K562 (cell line): ENCODE measurements around the gene RNF145. TPM values are rescaled to one million over a fixed set of nuclear protein-coding genes. Genes with fewer than 3 reads are reported as not detected.
A peak's percentile ranks its signal among the peaks of the same experiment; 100 is the strongest.

Source experiments
- ATAC-seq: fragments of 200-7000 bp; cut with Tn5 transposase; 3 replicates; pipeline ENCODE4 v1.9.1; 2020; ENCODE audit warnings: moderate library complexity
- BruUV-seq: library from RNA; stranded (reverse); fragments of 400-500 nt; replicated peaks from 2 replicates; lab custom pipeline; 2021; lab: Mats Ljungman, UMichigan
- CTCF ChIA-PET: fragments of 300-600 bp; formaldehyde crosslinking; extraction: SDS; loops from one replicate; lab custom pipeline; 2021; ENCODE audit warnings: low intra/inter-chr PET ratio; lab: Yijun Ruan, JAX
- POLR2A ChIA-PET: fragments of 300-600, 350-650 bp; sonication (Branson Sonifier 250); formaldehyde crosslinking; extraction: SDS; loops from one replicate; lab custom pipeline; 2021; ENCODE audit warnings: antibody characterized with exemption, inconsistent platforms; lab: Yijun Ruan, JAX
- DNase-seq, 4 experiments: peaks; one replicate each; pipeline versions ENCODE4 v3.0.0 to v3.0.0-alpha.2; 2011 to 2018; ENCODE audit warnings: low spot score in 3 of 4, mixed read lengths in 3 of 4; ENCODE audit errors: extremely low read depth in 1 of 4
- FAIRE-seq: peaks from 2 replicates; lab custom pipeline; 2011; peaks lifted over from hg19 to GRCh38; lab: Jason Lieb, UNC
- H2AFZ ChIP-seq: 2 replicates; pipeline ENCODE4 v1.6.0; 2011; ENCODE audit warnings: low read depth, low read length, control low read depth, inconsistent platforms
- H3K27ac ChIP-seq: fragments of 200-600 bp; 3 replicates; pipeline ENCODE4 v1.8.0; 2011; ENCODE audit warnings: low read depth, mild to moderate bottlenecking, control low read depth, inconsistent platforms, low read length, moderate library complexity, mixed read lengths; ENCODE audit errors: extremely low read depth
- H3K27me3 ChIP-seq, 2 experiments: fragments of 300-600 bp in 1 of 2; 2 replicates in 1 of 2; 3 replicates in 1 of 2; pipeline versions ENCODE4 v1.6.0 to v1.8.0; 2011; ENCODE audit warnings: inconsistent platforms in 2 of 2, low read length in 2 of 2, mild to moderate bottlenecking in 1 of 2, mixed read lengths in 1 of 2, moderate library complexity in 1 of 2; ENCODE audit not compliant: control insufficient read depth in 2 of 2, insufficient read depth in 2 of 2
- H3K36me3 ChIP-seq: fragments of 300-600 bp; 3 replicates; pipeline ENCODE4 v1.8.0; 2011; ENCODE audit warnings: mild to moderate bottlenecking, low read length, inconsistent platforms; ENCODE audit not compliant: control insufficient read depth, insufficient read depth
- H3K4me1 ChIP-seq, 2 experiments: fragments of 200-600 bp in 1 of 2; replicated peaks in 1 of 2; 2 replicates in 1 of 2; 3 replicates in 1 of 2; pipeline versions ENCODE4 v1.5.1 to v1.8.0; 2011; ENCODE audit warnings: inconsistent platforms in 2 of 2, low read length in 2 of 2, mild to moderate bottlenecking in 1 of 2, mixed read lengths in 1 of 2, moderate library complexity in 1 of 2; ENCODE audit not compliant: control insufficient read depth in 2 of 2, insufficient read depth in 2 of 2
- H3K4me2 ChIP-seq: 2 replicates; pipeline ENCODE4 v1.6.1; 2011; ENCODE audit warnings: low read length, control low read depth, inconsistent platforms, mixed read lengths; ENCODE audit not compliant: insufficient read depth
- H3K4me3 ChIP-seq: fragments of 200-600 bp; sonication (generic), shearing (Covaris generic); 2 replicates; pipeline ENCODE4 v1.5.1; 2016; ENCODE audit warnings: control low read depth, inconsistent platforms
- H3K79me2 ChIP-seq: fragments of 200-600 bp; 3 replicates; pipeline ENCODE4 v1.8.0; 2011; ENCODE audit warnings: low read length, inconsistent platforms; ENCODE audit not compliant: control insufficient read depth, insufficient read depth
- H3K9ac ChIP-seq, 2 experiments: 2 replicates each; pipeline versions ENCODE4 v1.6.0 to v1.6.1; 2011; ENCODE audit warnings: low read depth in 2 of 2, low read length in 2 of 2, control low read depth in 1 of 2, inconsistent platforms in 1 of 2, mild to moderate bottlenecking in 1 of 2, mixed read lengths in 1 of 2; ENCODE audit not compliant: insufficient read depth in 1 of 2
- H3K9me1 ChIP-seq: one replicate; pipeline ENCODE4 v1.6.0; 2011; ENCODE audit warnings: inconsistent platforms, mild to moderate bottlenecking, low read length, moderate library complexity; ENCODE audit not compliant: control insufficient read depth, insufficient read depth
- H3K9me3 ChIP-seq: replicated peaks from 2 replicates; pipeline ENCODE4 v1.5.1; 2011; ENCODE audit warnings: low read depth, low read length, inconsistent platforms; ENCODE audit not compliant: control insufficient read depth, insufficient read depth
- H4K20me1 ChIP-seq: replicated peaks from 2 replicates; pipeline ENCODE4 v1.6.1; 2011; ENCODE audit warnings: low read length, inconsistent platforms, mixed read lengths; ENCODE audit not compliant: control insufficient read depth, insufficient read depth
- BCL6 ChIP-seq: fragments of 250-450 bp; sonication (Bioruptor Pico); IDR thresholded peaks from 2 replicates; pipeline ENCODE4 v1.4.0; 2020
- HNRNPLL ChIP-seq: fragments of 200-400 bp; formaldehyde crosslinking; IDR thresholded peaks from 2 replicates; pipeline ENCODE4 v1.6.1; 2017; ENCODE audit warnings: low read length, low read depth, mild to moderate bottlenecking; ENCODE audit not compliant: poor library complexity, severe bottlenecking
- MTA3 ChIP-seq: fragments of 450-650 bp; formaldehyde crosslinking; IDR thresholded peaks from 2 replicates; pipeline ENCODE4 v1.6.1; 2017; ENCODE audit warnings: mild to moderate bottlenecking, borderline replicate concordance
- RBM39 ChIP-seq: fragments of 200-400 bp; formaldehyde crosslinking; optimal IDR thresholded peaks from 2 replicates; pipeline ENCODE3; 2018; ENCODE audit warnings: low read depth, low read length
- WGBS: fragments of 100-300 bp; shearing (Covaris generic); methylation state at CpG from one replicate; pipeline ENCODE4 v1.1.6; 2016; ENCODE audit warnings: low coverage, mixed read lengths; ENCODE audit not compliant: insufficient coverage; ENCODE audit errors: missing lambda C conversion rate; 5-methylcytosine and 5-hydroxymethylcytosine counted together
- in situ Hi-C: fragments of 300-500 bp; cut with MboI; formaldehyde crosslinking; loops from 4 replicates; pipeline ENCODE4 v1.15.0; 2018; ENCODE audit warnings: inconsistent platforms, mixed read lengths
- intact Hi-C: fragments of 100-400 bp; cut with micrococcal nuclease; formaldehyde crosslinking; loops from 2 replicates; pipeline ENCODE4 v1.14.2; 2022
- polyA plus RNA-seq, 8 experiments: library from polyadenylated mRNA; depleted of rRNA in 4 of 8; stranded (reverse) in 5 of 8; unstranded in 3 of 8; fragments of >200 nt; fragmentation: Nextera tagmentation in 2 of 8; fragmentation: Illumina TruSeq in 1 of 8; extraction: Ambion mirVana in 2 of 8; extraction: Trizol in 1 of 8; gene quantifications; 2 replicates each; pipeline versions ENCODE4 v1.2.1 to v1.2.3, GENCODE V29; 2011 to 2014; ENCODE audit warnings: inconsistent platforms in 1 of 8, missing spikeins in 1 of 8
- total RNA-seq, 7 experiments: library from RNA; depleted of rRNA in 6 of 7; stranded (reverse); fragments of >200 nt in 6 of 7; fragmentation: Illumina TruSeq in 2 of 7; extraction: Trizol in 2 of 7; gene quantifications; 2 replicates each; pipeline versions ENCODE4 v1.2.1 to v1.2.3, GENCODE V29; 2011 to 2021; ENCODE audit warnings: low replicate concordance in 1 of 7
- TF ChIP-seq, protein P1 (sequence below): fragments of 450-650 bp; IDR thresholded peaks from 2 replicates; pipeline ENCODE4 v1.6.1; 2016
- TF ChIP-seq, protein P2 (sequence below), 2 experiments: IDR thresholded peaks in 1 of 2; conservative IDR thresholded peaks in 1 of 2; 2 replicates each; pipeline ENCODE4 v1.6.1; 2016; ENCODE audit warnings: low read depth in 2 of 2, mild to moderate bottlenecking in 1 of 2, missing compliant biosample characterization in 1 of 2, missing genetic modification characterization in 1 of 2, moderate library complexity in 1 of 2
- TF ChIP-seq, protein P3 (sequence below): fragments of 150-350 bp; conservative IDR thresholded peaks from 2 replicates; pipeline ENCODE4 v1.6.1; 2014; ENCODE audit warnings: low read length
- TF ChIP-seq, protein P4 (sequence below), 2 experiments: fragments of 450-650 bp; IDR thresholded peaks; 2 replicates each; pipeline ENCODE4 v1.6.1; 2016
- TF ChIP-seq, protein P5 (sequence below): conservative IDR thresholded peaks from 2 replicates; pipeline ENCODE4 v1.6.1; 2011; ENCODE audit warnings: low read depth, mild to moderate bottlenecking, low read length; ENCODE audit not compliant: control insufficient read depth

RNF145 gene
- total and polyA plus RNA-seq, 9 of the 15 experiments (the other 6 are each of a cell fraction or from before 2014, with no cell fraction given), result 13.6 to 40.7 (median 25.4) TPM

DNA sequence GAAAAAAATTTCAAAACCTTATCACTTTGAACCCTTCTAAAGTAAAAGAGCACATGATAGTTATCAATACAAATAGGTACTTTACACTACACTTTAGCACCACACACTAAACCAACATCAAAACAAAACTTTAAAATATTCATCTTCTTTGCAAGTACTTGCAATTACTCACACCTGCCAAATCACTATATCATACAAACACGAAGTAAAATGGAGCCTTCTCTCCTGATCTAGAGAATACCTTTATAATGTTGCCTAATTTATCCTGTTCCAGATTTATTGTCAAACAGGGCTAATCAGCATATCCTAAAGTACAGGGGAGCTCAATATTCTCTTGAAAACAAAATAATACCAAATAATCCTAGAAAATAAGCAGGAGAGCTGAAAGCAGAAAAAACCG is 3.0 kb downstream of the RNF145 start:
- Histone ChIP-seq H3K36me3 (peaks cover 19% of the 10 kb centered on the region; the same call in 2 of the 3 replicates), H3K9me3 (no peaks in the 10 kb centered on the region), H3K79me2 (peaks cover 94% of the 10 kb centered on the region), H3K9ac (peak overlapping the region in 1 of 2 experiments; percentile 80; a peak in 2 of 4 replicates), H3K4me2 (peak overlapping the region; percentile 57), H2AFZ (no peak overlapping the region), H3K9me1 (no peaks in the 10 kb centered on the region), H3K27ac (peak overlapping the region; percentile 96; the same call in 2 of the 3 replicates), H3K27me3 (no peaks in the 10 kb centered on the region), H4K20me1 (0 out of 2 replicates have a peak, but pooled peaks cover 5% of the 10 kb centered on the region), H3K4me1 (peaks cover 14 to 35% of the 10 kb centered on the region in 2 experiments), H3K4me3 (peak overlapping the region; percentile 62)
- ChIA-PET POLR2A (no interaction called here), CTCF (no interaction called here)
- in situ Hi-C loops (no loop called here), intact Hi-C loops (loop anchor here (2.0 to 5.0 kb wide), 2 partner anchors 28 to 49 kb away; no protein-coding TSS in a partner anchor)
- no TSS peak for BruUV-seq
- ATAC-seq (no peak), FAIRE-seq (no peak), DNase-seq (no peak)
- 4% methylated on average over 2 of the region's 2 CpGs for WGBS
- TF ChIP-seq, protein P1, sequence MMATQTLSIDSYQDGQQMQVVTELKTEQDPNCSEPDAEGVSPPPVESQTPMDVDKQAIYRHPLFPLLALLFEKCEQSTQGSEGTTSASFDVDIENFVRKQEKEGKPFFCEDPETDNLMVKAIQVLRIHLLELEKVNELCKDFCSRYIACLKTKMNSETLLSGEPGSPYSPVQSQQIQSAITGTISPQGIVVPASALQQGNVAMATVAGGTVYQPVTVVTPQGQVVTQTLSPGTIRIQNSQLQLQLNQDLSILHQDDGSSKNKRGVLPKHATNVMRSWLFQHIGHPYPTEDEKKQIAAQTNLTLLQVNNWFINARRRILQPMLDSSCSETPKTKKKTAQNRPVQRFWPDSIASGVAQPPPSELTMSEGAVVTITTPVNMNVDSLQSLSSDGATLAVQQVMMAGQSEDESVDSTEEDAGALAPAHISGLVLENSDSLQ, result peak; percentile 37; the same call in 1 of the 2 replicates
- TF ChIP-seq, protein P2, sequence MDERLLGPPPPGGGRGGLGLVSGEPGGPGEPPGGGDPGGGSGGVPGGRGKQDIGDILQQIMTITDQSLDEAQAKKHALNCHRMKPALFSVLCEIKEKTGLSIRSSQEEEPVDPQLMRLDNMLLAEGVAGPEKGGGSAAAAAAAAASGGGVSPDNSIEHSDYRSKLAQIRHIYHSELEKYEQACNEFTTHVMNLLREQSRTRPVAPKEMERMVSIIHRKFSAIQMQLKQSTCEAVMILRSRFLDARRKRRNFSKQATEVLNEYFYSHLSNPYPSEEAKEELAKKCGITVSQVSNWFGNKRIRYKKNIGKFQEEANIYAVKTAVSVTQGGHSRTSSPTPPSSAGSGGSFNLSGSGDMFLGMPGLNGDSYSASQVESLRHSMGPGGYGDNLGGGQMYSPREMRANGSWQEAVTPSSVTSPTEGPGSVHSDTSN (CRISPR knock-in tag; IDR thresholded peaks at IDR 0.05; ENCODE audit: low read depth), result no peak
- TF ChIP-seq, protein P2 (tag; conservative IDR thresholded peaks at IDR 0.05; ENCODE audit: low read depth), result peak; percentile 60
- TF ChIP-seq, protein P3, sequence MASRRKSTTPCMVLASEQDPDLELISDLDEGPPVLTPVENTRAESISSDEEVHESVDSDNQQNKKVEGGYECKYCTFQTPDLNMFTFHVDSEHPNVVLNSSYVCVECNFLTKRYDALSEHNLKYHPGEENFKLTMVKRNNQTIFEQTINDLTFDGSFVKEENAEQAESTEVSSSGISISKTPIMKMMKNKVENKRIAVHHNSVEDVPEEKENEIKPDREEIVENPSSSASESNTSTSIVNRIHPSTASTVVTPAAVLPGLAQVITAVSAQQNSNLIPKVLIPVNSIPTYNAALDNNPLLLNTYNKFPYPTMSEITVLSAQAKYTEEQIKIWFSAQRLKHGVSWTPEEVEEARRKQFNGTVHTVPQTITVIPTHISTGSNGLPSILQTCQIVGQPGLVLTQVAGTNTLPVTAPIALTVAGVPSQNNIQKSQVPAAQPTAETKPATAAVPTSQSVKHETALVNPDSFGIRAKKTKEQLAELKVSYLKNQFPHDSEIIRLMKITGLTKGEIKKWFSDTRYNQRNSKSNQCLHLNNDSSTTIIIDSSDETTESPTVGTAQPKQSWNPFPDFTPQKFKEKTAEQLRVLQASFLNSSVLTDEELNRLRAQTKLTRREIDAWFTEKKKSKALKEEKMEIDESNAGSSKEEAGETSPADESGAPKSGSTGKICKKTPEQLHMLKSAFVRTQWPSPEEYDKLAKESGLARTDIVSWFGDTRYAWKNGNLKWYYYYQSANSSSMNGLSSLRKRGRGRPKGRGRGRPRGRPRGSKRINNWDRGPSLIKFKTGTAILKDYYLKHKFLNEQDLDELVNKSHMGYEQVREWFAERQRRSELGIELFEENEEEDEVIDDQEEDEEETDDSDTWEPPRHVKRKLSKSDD, result no peak
- TF ChIP-seq RBM39 (no peak), MTA3 (no peak), BCL6 (no peak), HNRNPLL (no peak)
- TF ChIP-seq, protein P4, sequence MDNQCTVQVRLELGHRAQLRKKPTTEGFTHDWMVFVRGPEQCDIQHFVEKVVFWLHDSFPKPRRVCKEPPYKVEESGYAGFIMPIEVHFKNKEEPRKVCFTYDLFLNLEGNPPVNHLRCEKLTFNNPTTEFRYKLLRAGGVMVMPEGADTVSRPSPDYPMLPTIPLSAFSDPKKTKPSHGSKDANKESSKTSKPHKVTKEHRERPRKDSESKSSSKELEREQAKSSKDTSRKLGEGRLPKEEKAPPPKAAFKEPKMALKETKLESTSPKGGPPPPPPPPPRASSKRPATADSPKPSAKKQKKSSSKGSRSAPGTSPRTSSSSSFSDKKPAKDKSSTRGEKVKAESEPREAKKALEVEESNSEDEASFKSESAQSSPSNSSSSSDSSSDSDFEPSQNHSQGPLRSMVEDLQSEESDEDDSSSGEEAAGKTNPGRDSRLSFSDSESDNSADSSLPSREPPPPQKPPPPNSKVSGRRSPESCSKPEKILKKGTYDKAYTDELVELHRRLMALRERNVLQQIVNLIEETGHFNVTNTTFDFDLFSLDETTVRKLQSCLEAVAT (IDR thresholded peaks at IDR 0.05), result 0 out of 4 replicates have a peak, but pooled peaks of 1 of the 2 experiments have one; percentile 8
- TF ChIP-seq, protein P5, sequence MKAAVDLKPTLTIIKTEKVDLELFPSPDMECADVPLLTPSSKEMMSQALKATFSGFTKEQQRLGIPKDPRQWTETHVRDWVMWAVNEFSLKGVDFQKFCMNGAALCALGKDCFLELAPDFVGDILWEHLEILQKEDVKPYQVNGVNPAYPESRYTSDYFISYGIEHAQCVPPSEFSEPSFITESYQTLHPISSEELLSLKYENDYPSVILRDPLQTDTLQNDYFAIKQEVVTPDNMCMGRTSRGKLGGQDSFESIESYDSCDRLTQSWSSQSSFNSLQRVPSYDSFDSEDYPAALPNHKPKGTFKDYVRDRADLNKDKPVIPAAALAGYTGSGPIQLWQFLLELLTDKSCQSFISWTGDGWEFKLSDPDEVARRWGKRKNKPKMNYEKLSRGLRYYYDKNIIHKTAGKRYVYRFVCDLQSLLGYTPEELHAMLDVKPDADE, result no peak
